HG02678 (cell line): ENCODE data around the gene TAS2R19.
"Not testable (repeated sequence)": the region's sequence is repeated elsewhere in the genome, so short reads cannot be mapped to it uniquely, and the experiment has no call there.

ENCODE experiments used
- ATAC-seq: cut with Tn5 transposase; IDR thresholded peaks from one replicate; pipeline ENCODE4 v1.9.1; 2021; ENCODE audit warnings: mild to moderate bottlenecking, moderate library complexity; ENCODE audit not compliant: unreplicated experiment

The TAS2R19 gene

GRCh38 chr12:11022520-11022919, at the start of gene TAS2R19:
TSS of gene TAS2R19 (minus strand) at chr12:11022620. CDS start at chr12:11022571, 49 bp downstream.
- no peak for ATAC-seq

GRCh38 chr12:11071414-11071813, 49.0 kb upstream of the TAS2R19 start:
- no peak for ATAC-seq

- no peak for ATAC-seq
Measured at GRCh38 chr12:11070999-11071398, 48.6 kb upstream of the TAS2R19 start.

GRCh38 chr12:11069854-11070365, 47.5 kb upstream of the TAS2R19 start:
- no peak for ATAC-seq

- ATAC-seq, result no peak
Measured at GRCh38 chr12:11067514-11067913, 45.1 kb upstream of the TAS2R19 start.

- ATAC-seq, result not testable (repeated sequence)
Measured at GRCh38 chr12:11062194-11062593, 39.8 kb upstream of the TAS2R19 start, which contains the start of gene TAS2R46. TSS of gene TAS2R46 (minus strand) at chr12:11062294. CDS start at chr12:11062294, 0 bp downstream.

GRCh38 chr12:11059784-11060183, 37.4 kb upstream of the TAS2R19 start:
- ATAC-seq, result no peak

- ATAC-seq, result no peak
Measured at GRCh38 chr12:11059041-11059440, 36.6 kb upstream of the TAS2R19 start.

- ATAC-seq, result no peak
Measured at GRCh38 chr12:11055306-11055705, 32.9 kb upstream of the TAS2R19 start.

GRCh38 chr12:11049806-11050531, 27.5 kb upstream of the TAS2R19 start:
- ATAC-seq, result not testable (repeated sequence)

GRCh38 chr12:11041366-11041765, 18.9 kb upstream of the TAS2R19 start:
- ATAC-seq, result not testable (repeated sequence)

- no peak for ATAC-seq
Measured at GRCh38 chr12:11040162-11040561, 17.7 kb upstream of the TAS2R19 start.

GRCh38 chr12:11039171-11039570, 16.8 kb upstream of the TAS2R19 start:
- no peak for ATAC-seq

GRCh38 chr12:11033959-11034358, 11.5 kb upstream of the TAS2R19 start:
- ATAC-seq, result not testable (repeated sequence)

GRCh38 chr12:11031307-11031706, 8.9 kb upstream of the TAS2R19 start, which contains the start of gene TAS2R31:
TSS of gene TAS2R31 (minus strand) at chr12:11031407. CDS start at chr12:11031335, 72 bp downstream.
- ATAC-seq, result no peak

- ATAC-seq, result no peak
Measured at GRCh38 chr12:11026118-11026517, 3.7 kb upstream of the TAS2R19 start.

- no peak for ATAC-seq
Measured at GRCh38 chr12:11023387-11023786, 967 bp upstream of the TAS2R19 start.

GRCh38 chr12:11016937-11017336, 5.5 kb downstream of the TAS2R19 start:
- no peak for ATAC-seq

- no peak for ATAC-seq
Measured at GRCh38 chr12:11015775-11016430, 6.5 kb downstream of the TAS2R19 start.

GRCh38 chr12:11014234-11014633, 8.2 kb downstream of the TAS2R19 start:
- ATAC-seq, result no peak

- ATAC-seq, result no peak
Measured at GRCh38 chr12:11007608-11008007, 14.8 kb downstream of the TAS2R19 start.

GRCh38 chr12:10998204-10998603, 24.2 kb downstream of the TAS2R19 start, which contains the start of gene TAS2R20:
TSS of gene TAS2R20 (minus strand) at chr12:10998304. CDS start at chr12:10997875, 429 bp downstream.
- no peak for ATAC-seq
